GM18520 (cell line): ENCODE data around the gene COL27A1.

Experiments
- ATAC-seq: cut with Tn5 transposase; IDR thresholded peaks from one replicate; pipeline ENCODE4 v1.9.1; 2021; ENCODE audit not compliant: unreplicated experiment

Gene COL27A1

GRCh38 chr9:114350636-114351401 is 195.5 kb downstream of the COL27A1 start:
- ATAC-seq = no peak

- ATAC-seq = no peak
Measured at GRCh38 chr9:114351932-114352331, 196.6 kb downstream of the COL27A1 start.

- no peak for ATAC-seq
Measured at GRCh38 chr9:114355821-114356220, 200.5 kb downstream of the COL27A1 start.

GRCh38 chr9:114356792-114357191 is 201.5 kb downstream of the COL27A1 start:
- ATAC-seq = no peak

- no peak for ATAC-seq
Measured at GRCh38 chr9:114357360-114357759, 202.0 kb downstream of the COL27A1 start.

GRCh38 chr9:114357911-114358328 is 202.6 kb downstream of the COL27A1 start:
- ATAC-seq = no peak

- ATAC-seq = no peak
Measured at GRCh38 chr9:114359801-114360200, 204.5 kb downstream of the COL27A1 start.

GRCh38 chr9:114361542-114361941 is 206.2 kb downstream of the COL27A1 start:
- no peak for ATAC-seq
